Fibroblast of pulmonary artery (primary cell): ENCODE data around the gene STOML3.

ENCODE experiments used
- DNase-seq: peaks from one replicate; pipeline ENCODE4 v3.0.0-alpha.2; 2010; ENCODE audit warnings: low read depth
- H3K4me3 ChIP-seq: replicated peaks from 2 replicates; pipeline ENCODE4 v1.5.1; 2011; ENCODE audit warnings: low read depth, mild to moderate bottlenecking, control low read depth, low read length, moderate library complexity
- TF ChIP-seq, protein P1 (sequence below): IDR thresholded peaks from 2 replicates; pipeline ENCODE4 v1.5.1; 2011; ENCODE audit warnings: mild to moderate bottlenecking, control low read depth, low read length, inconsistent platforms; ENCODE audit errors: missing control alignments

Gene STOML3

GRCh38 chr13:39035799-39036198, 45.2 kb upstream of the STOML3 start:
- peak overlapping the region; percentile 93 for H3K4me3 ChIP-seq
- no peak for DNase-seq
- TF ChIP-seq, protein P1, sequence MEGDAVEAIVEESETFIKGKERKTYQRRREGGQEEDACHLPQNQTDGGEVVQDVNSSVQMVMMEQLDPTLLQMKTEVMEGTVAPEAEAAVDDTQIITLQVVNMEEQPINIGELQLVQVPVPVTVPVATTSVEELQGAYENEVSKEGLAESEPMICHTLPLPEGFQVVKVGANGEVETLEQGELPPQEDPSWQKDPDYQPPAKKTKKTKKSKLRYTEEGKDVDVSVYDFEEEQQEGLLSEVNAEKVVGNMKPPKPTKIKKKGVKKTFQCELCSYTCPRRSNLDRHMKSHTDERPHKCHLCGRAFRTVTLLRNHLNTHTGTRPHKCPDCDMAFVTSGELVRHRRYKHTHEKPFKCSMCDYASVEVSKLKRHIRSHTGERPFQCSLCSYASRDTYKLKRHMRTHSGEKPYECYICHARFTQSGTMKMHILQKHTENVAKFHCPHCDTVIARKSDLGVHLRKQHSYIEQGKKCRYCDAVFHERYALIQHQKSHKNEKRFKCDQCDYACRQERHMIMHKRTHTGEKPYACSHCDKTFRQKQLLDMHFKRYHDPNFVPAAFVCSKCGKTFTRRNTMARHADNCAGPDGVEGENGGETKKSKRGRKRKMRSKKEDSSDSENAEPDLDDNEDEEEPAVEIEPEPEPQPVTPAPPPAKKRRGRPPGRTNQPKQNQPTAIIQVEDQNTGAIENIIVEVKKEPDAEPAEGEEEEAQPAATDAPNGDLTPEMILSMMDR, result no peak

DNA sequence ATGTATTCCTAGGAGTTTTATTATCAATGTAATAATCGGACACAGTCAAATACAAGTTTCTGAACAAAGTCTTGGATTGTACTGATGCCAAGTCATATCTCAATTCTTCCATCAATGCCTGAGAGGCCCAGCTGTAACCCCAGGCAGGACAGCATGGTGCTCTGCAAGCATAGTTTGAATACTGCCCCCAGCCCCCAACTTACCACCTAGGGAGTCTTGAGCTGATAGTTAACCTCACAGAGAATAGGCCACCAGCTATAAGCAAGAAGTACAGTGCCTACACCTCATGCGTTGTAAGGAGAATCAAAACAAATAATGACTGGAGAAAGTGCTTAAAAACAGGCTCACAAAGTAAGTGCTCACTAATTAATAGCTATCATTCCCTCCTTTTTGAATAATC, 44.6 kb upstream of the STOML3 start:
- H3K4me3 ChIP-seq, result peak overlapping the region; percentile 93
- no peak for DNase-seq
- TF ChIP-seq, protein P1, result no peak

DNA sequence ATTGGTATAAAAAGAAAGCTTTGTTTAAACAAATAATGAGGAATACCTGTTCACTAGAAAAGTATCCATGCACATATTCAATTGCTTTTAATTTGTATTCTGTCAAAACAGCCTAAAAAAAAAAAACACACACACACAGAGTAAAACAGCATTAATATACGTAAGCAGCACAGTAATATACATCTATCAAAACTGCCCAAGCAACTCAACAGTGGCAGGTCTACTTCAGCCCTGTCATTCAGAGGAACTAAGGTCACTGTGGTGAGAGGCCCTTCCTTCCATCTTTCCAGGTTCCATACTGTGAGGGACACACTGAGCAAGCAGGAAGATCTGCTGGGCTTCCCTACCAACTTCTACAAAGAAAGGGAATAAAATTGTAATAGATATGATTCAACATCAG, 43.5 kb upstream of the STOML3 start:
- H3K4me3 ChIP-seq, result no peak overlapping the region
- no peak for DNase-seq
- TF ChIP-seq, protein P1, result no peak

GRCh38 chr13:39032150-39032549, 41.5 kb upstream of the STOML3 start:
- H3K4me3 ChIP-seq, result no peak overlapping the region
- TF ChIP-seq, protein P1, result no peak
- DNase-seq, result no peak

GRCh38 chr13:39025433-39025839, 34.8 kb upstream of the STOML3 start:
- TF ChIP-seq, protein P1, result no peak
- no peak overlapping the region for H3K4me3 ChIP-seq
- DNase-seq, result no peak

- H3K4me3 ChIP-seq, result no peak overlapping the region
- DNase-seq, result peak; percentile 57
- TF ChIP-seq, protein P1, result no peak
Observed at GRCh38 chr13:39023761-39024160, 33.1 kb upstream of the STOML3 start.

DNA sequence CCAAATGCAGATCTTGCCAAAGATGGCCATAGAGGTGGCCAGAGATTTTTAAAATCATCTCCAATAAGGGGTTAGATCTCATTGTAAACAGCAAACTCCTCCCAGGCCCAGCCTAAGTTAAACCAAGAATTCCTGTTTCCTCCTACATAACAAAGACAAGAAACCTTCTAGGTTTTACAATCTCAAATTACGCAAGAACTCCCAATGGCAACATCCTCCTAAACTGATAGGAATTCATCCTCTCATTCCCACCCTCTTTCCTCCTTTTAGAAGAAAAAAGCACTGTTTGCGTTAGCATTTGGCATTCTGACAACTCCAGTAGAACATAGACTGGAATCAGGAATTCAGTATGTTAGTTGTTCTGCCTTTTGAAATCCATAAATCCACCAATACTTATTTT, 32.7 kb upstream of the STOML3 start:
- H3K4me3 ChIP-seq, result no peak overlapping the region
- TF ChIP-seq, protein P1, result no peak
- DNase-seq, result peak; percentile 90
